Epithelial cell of proximal tubule (primary cell): ENCODE results near the gene DUSP3. TPM values are rescaled to one million over a fixed set of nuclear protein-coding genes. Genes with fewer than 3 reads are reported as not detected.
"Not testable (repeated sequence)": the region's sequence is repeated elsewhere in the genome, so short reads cannot be mapped to it uniquely, and the experiment has no call there.

ENCODE experiments used
- DNase-seq: peaks from one replicate; pipeline ENCODE4 v3.0.0-alpha.2; 2011; ENCODE audit warnings: low read depth
- H3K4me3 ChIP-seq: 2 replicates; pipeline ENCODE4 v1.5.1; 2011; ENCODE audit warnings: low read depth, mild to moderate bottlenecking, low read length
- CTCF ChIP-seq: conservative IDR thresholded peaks from 2 replicates; pipeline ENCODE4 v1.5.1; 2012; ENCODE audit warnings: low read depth, mild to moderate bottlenecking, low read length
- total RNA-seq: library from RNA; depleted of rRNA; stranded (reverse); fragments of >200 nt; gene quantifications from 2 replicates; pipeline ENCODE4 v1.2.3, GENCODE V29; 2015

Gene DUSP3
- total RNA-seq, 1 donor from 2014 or later = 46.3 TPM

- DNase-seq = no peak
- H3K4me3 ChIP-seq = no peak overlapping the region
These were observed 23.1 kb upstream of the DUSP3 start for GRCh38 chr17:43801844-43802243.

GRCh38 chr17:43800736-43801135, 22.0 kb upstream of the DUSP3 start:
- H3K4me3 ChIP-seq = no peak overlapping the region
- DNase-seq = no peak
- TF ChIP-seq CTCF = no peak

More at GRCh38 chr17:43801844-43802243, 23.1 kb upstream of the DUSP3 start:
- TF ChIP-seq CTCF = no peak

DNA sequence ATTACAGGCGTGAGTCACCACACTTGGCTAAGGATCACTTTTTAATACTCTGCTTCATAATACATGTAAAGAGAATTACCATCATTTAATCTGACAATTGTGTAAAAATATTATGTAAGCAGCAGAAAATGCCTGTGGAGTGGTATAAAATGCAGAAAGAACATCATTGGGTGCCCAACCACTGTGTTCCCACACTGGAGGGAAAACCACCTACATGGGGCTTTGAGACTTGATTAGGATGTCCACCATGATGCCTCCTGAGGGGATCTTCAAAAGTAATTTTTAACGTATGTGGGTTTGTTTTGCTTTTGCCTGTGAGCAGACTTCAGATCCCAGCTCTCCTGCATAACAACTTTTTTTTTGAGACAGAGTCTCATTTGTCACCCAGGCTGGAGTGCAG, 20.3 kb upstream of the DUSP3 start:
- no peak for TF ChIP-seq CTCF
- no peak for DNase-seq
- no peak overlapping the region for H3K4me3 ChIP-seq

DNA sequence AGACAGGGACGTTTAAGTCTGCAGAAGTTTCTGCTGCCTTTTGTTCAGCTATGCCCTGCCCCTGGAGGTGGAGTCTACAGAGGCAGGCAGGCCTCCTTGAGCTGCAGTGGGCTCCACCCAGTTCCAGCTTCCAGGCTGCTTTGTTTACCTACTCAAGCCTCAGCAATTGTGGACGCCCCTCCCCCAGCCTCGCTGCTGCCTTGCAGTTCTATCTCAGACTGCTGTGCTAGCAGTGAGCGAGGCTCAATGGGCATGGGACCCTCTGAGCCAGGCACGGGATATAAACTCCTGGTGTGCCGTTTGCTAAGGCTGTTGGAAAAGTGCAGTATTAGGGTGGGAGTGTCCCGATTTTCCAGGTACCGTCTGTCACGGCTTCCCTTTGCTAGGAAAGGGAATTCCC, 19.2 kb upstream of the DUSP3 start:
- not testable (repeated sequence) for DNase-seq, H3K4me3 ChIP-seq

- not testable (repeated sequence) for DNase-seq, H3K4me3 ChIP-seq
These were observed 13.9 kb upstream of the DUSP3 start for GRCh38 chr17:43792668-43793067.

GRCh38 chr17:43791589-43791988, 12.8 kb upstream of the DUSP3 start:
- no peak for TF ChIP-seq CTCF
- peak; percentile 15 for DNase-seq

DNA sequence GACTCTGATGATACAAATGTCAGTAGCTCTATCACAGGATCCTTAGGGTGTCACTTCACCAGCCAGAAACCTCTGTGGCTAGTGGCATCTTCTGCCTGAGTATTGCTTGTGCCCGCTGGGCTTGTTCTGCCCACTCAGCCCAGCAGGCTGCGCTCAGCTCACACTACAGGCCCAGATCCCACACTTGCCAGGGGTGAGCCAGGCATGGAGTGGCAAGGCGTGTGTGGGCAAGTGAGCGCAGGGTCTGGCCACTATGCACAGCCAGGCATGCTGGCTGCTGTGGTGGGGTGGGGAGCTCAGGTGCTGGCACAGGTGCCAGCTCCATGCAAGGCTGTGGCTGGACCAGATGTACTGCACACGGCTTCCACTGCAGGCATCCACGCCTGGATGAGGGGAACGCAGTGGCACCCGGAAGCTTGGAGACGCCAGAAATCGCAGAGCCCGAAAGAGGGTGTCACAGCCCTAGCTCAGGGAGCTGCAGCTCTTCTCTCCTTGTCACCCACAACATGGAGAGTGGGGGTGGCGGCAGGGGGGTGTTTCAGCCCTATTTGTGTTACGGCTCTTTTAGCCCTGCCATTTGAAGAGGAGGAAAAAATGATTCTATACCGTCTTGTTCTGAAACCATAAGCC, 11.6 kb upstream of the DUSP3 start:
- no peak overlapping the region for H3K4me3 ChIP-seq
- DNase-seq = no peak
- TF ChIP-seq CTCF = peak; percentile 43

More at GRCh38 chr17:43791589-43791988, 12.8 kb upstream of the DUSP3 start:
- no peak overlapping the region for H3K4me3 ChIP-seq

DNA sequence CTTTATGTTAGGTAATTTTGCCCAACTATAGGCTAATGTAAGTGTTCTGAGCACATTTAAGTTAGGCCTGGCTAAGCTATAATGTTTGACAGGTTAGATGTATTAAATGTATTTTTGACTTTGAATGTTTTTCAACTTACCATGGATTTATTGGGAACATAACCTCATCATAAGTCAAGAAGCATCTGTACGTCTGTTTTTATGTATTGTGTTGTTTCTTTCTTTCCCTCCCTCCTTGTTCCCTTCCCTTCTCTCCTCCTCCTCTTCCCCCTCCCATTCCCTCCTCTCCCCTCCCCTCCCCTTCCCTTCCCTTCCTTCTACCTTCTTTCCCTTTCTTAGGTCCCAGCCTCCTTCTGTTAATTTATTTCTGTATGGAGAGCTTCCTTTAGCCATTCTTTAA, 10.7 kb upstream of the DUSP3 start:
- TF ChIP-seq CTCF = no peak
- no peak for DNase-seq
- H3K4me3 ChIP-seq = no peak overlapping the region
